ENCODE results near the gene BAD. TPM values are rescaled to one million over a fixed set of nuclear protein-coding genes. Genes with fewer than 3 reads are reported as not detected.
A peak's percentile ranks its signal among the peaks of the same experiment; 100 is the strongest.

The BAD gene
- polyA plus RNA-seq, 2 of the 4 experiments (the other 2 are of a cell fraction): 33.7 to 68.4 TPM

DNA sequence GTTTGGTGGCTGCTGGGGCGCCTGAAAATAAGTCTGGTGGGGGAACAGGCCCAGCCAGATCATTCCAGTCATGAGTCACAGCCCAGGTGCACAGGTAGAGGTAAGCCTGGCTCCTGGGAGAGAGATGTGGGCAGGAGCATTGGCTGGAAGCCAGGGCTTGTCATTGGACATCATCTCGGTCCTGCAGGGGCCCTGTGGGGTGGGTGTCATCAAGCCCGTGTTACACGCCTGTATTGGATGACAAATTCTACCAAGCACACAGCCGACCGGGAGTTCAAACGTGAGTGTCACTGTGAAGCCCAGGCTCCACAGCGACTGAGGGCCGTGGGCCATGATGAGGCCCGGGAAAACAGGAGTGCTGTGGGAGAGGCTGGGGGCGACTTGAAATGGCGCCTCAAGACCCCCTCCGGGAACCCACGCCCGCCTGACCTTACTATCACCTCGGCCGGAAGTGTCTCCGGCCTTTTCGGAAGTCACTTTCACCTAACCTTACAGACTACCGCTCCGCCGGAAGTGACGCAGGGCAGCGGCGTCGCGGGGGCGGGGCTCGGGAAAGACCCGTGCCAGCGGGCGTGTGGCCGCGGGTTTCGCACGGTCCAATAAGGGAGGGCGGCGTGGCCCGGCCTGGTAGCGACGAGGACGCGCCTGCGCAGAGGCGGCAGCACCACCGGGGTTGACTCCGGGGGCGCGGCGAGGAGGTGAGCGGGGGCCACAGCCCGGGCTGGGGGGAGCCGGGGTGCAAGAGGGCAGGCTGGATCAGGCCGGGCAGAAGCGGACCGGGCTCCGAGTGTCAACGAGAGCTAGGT lies 43.8 kb downstream of the BAD start, which contains the start of gene FKBP2 (continued):
- TF ChIP-seq, protein P1, sequence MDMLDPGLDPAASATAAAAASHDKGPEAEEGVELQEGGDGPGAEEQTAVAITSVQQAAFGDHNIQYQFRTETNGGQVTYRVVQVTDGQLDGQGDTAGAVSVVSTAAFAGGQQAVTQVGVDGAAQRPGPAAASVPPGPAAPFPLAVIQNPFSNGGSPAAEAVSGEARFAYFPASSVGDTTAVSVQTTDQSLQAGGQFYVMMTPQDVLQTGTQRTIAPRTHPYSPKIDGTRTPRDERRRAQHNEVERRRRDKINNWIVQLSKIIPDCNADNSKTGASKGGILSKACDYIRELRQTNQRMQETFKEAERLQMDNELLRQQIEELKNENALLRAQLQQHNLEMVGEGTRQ (IDR thresholded peaks at IDR 0.05): peak; percentile 43; the same call in 1 of the 2 replicates
- no peak for TF ChIP-seq POLR2AphosphoS2 (conservative IDR thresholded peaks at IDR 0.05; ENCODE audit: low read length)
- no peak for TF ChIP-seq ZFP36 (IDR thresholded peaks at IDR 0.05; ENCODE audit: borderline replicate concordance, partially characterized antibody)
- TF ChIP-seq, protein P2, sequence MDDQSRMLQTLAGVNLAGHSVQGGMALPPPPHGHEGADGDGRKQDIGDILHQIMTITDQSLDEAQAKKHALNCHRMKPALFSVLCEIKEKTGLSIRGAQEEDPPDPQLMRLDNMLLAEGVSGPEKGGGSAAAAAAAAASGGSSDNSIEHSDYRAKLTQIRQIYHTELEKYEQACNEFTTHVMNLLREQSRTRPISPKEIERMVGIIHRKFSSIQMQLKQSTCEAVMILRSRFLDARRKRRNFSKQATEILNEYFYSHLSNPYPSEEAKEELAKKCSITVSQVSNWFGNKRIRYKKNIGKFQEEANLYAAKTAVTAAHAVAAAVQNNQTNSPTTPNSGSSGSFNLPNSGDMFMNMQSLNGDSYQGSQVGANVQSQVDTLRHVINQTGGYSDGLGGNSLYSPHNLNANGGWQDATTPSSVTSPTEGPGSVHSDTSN (IDR thresholded peaks at IDR 0.05): peak; percentile 61; the same call in 1 of the 2 replicates
- TF ChIP-seq POLR2A (IDR thresholded peaks at IDR 0.05; ENCODE audit: low read length): peak; percentile 66
- TF ChIP-seq MAZ (IDR thresholded peaks at IDR 0.05; ENCODE audit: borderline replicate concordance, low read depth, low read length): no peak
- no peak for TF ChIP-seq EHMT2 (IDR thresholded peaks at IDR 0.05; ENCODE audit: low read depth)
- TF ChIP-seq, protein P3, sequence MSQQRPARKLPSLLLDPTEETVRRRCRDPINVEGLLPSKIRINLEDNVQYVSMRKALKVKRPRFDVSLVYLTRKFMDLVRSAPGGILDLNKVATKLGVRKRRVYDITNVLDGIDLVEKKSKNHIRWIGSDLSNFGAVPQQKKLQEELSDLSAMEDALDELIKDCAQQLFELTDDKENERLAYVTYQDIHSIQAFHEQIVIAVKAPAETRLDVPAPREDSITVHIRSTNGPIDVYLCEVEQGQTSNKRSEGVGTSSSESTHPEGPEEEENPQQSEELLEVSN (IDR thresholded peaks at IDR 0.05; ENCODE audit: borderline replicate concordance, low read depth): peak; percentile 46; the same call in 1 of the 2 replicates
- no peak for TF ChIP-seq ZSCAN20 (CRISPR knock-in tag; IDR thresholded peaks at IDR 0.05)
- peak; percentile 70; the same call in 1 of the 2 replicates for TF ChIP-seq RFX5 (IDR thresholded peaks at IDR 0.05)

DNA sequence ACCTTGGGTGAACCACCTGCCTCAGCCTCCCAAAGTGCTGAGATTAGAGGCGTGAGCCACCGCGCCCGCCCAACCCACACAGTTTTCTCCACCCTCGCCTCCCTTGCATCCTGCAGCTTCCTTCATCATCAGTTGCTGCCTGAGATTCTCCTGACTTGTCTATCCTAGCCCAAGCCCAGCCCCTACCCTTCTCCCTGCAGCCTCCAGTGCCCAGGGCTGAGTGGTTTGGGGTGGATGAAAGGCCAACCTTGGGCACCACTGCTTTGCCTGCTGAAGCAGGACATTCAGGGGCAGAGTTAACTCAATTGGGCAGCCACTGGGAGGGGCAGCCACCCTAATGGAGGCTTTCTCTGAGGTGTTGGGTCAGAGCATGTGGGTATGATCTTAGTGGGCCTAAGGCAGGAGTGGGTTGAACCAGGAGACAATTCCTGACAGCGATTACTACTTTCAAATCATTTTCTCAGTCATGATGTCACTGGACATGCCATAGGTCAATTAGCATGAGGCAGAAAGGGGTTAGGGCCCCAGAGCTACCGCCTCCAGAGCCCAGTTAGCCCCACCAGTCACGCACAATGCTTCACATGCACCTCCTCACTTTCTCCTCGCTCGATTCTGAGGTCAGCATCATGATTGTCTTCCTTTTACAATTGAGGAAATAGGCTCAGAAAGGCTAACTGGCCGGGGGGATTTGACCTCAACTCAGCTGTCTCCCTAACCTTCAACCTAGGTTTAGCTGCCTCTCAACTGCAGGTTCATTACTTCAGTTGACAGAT lies 44.6 kb downstream of the BAD start:
- Histone ChIP-seq H3K4me3 (peak overlapping the region; percentile 53), H3K27ac (peak overlapping the region; percentile 88), H3K9me3 (no peaks in the 10 kb centered on the region), H3K4me1 (peaks cover 45% of the 10 kb centered on the region), H3K4me2 (peak overlapping the region; percentile 81)
- POLR2A ChIA-PET: interaction anchor here (0.6 kb wide), 1 partner anchor 12 kb away, joined by 3 read pairs; no protein-coding TSS in a partner anchor
- no peak for TF ChIP-seq EHMT2 (IDR thresholded peaks at IDR 0.05; ENCODE audit: low read depth)
- TF ChIP-seq, protein P4, sequence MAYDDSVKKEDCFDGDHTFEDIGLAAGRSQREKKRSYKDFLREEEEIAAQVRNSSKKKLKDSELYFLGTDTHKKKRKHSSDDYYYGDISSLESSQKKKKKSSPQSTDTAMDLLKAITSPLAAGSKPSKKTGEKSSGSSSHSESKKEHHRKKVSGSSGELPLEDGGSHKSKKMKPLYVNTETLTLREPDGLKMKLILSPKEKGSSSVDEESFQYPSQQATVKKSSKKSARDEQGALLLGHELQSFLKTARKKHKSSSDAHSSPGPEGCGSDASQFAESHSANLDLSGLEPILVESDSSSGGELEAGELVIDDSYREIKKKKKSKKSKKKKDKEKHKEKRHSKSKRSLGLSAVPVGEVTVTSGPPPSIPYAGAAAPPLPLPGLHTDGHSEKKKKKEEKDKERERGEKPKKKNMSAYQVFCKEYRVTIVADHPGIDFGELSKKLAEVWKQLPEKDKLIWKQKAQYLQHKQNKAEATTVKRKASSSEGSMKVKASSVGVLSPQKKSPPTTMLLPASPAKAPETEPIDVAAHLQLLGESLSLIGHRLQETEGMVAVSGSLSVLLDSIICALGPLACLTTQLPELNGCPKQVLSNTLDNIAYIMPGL (CRISPR knock-in tag; IDR thresholded peaks at IDR 0.05; ENCODE audit: borderline replicate concordance): no peak
- TF ChIP-seq, protein P3 (IDR thresholded peaks at IDR 0.05; ENCODE audit: borderline replicate concordance, low read depth): no peak
- TF ChIP-seq, protein P5, sequence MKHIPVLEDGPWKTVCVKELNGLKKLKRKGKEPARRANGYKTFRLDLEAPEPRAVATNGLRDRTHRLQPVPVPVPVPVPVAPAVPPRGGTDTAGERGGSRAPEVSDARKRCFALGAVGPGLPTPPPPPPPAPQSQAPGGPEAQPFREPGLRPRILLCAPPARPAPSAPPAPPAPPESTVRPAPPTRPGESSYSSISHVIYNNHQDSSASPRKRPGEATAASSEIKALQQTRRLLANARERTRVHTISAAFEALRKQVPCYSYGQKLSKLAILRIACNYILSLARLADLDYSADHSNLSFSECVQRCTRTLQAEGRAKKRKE (CRISPR knock-in tag; IDR thresholded peaks at IDR 0.05; ENCODE audit: low read depth): no peak
- TF ChIP-seq, protein P6, sequence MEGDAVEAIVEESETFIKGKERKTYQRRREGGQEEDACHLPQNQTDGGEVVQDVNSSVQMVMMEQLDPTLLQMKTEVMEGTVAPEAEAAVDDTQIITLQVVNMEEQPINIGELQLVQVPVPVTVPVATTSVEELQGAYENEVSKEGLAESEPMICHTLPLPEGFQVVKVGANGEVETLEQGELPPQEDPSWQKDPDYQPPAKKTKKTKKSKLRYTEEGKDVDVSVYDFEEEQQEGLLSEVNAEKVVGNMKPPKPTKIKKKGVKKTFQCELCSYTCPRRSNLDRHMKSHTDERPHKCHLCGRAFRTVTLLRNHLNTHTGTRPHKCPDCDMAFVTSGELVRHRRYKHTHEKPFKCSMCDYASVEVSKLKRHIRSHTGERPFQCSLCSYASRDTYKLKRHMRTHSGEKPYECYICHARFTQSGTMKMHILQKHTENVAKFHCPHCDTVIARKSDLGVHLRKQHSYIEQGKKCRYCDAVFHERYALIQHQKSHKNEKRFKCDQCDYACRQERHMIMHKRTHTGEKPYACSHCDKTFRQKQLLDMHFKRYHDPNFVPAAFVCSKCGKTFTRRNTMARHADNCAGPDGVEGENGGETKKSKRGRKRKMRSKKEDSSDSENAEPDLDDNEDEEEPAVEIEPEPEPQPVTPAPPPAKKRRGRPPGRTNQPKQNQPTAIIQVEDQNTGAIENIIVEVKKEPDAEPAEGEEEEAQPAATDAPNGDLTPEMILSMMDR (IDR thresholded peaks at IDR 0.05): no peak
- TF ChIP-seq NR3C1 (IDR thresholded peaks at IDR 0.05): no peak
- TF ChIP-seq POLR2AphosphoS2 (conservative IDR thresholded peaks at IDR 0.05; ENCODE audit: low read length): no peak
- no peak for TF ChIP-seq MAFK (IDR thresholded peaks at IDR 0.05; ENCODE audit: partially characterized antibody)
- no peak for TF ChIP-seq RCOR1 (IDR thresholded peaks at IDR 0.05; ENCODE audit: low read depth, low read length)
- TF ChIP-seq RFX5 (IDR thresholded peaks at IDR 0.05): no peak
- TF ChIP-seq HDAC2 (IDR thresholded peaks at IDR 0.05): no peak
- no peak for TF ChIP-seq MAZ (IDR thresholded peaks at IDR 0.05; ENCODE audit: borderline replicate concordance, low read depth, low read length)
- TF ChIP-seq, protein P2 (IDR thresholded peaks at IDR 0.05): no peak
- TF ChIP-seq CHD4 (IDR thresholded peaks at IDR 0.05; ENCODE audit: borderline replicate concordance): no peak
- TF ChIP-seq NPAS2 (CRISPR knock-in tag; IDR thresholded peaks at IDR 0.05; ENCODE audit: borderline replicate concordance): no peak
- no peak for TF ChIP-seq KDM5A (IDR thresholded peaks at IDR 0.05)
- TF ChIP-seq NFE2L2 (conservative IDR thresholded peaks at IDR 0.05; ENCODE audit: low read length): no peak
- 86% methylated on average over 11 of the region's 11 CpGs for WGBS (ENCODE audit: missing lambda C conversion rate)
- no peak for DNase-seq (ENCODE audit: low read depth in 1 of 2, low spot score in 1 of 2)
- no peak for ATAC-seq
- no peak for FAIRE-seq
- CTCF ChIA-PET: interaction anchor here (1.3 to 3.0 kb wide), 4 partner anchors 12 to 54 kb away, joined by 3 to 14 read pairs (median 8); partner anchors contain the start of genes NUDT22, PLCB3, STIP1 and TRPT1

Measured in A549 (cell line).